ENCODE data around the gene KIAA2012.
A peak's percentile ranks its signal among the peaks of the same experiment; 100 is the strongest.

Gene KIAA2012

GRCh38 chr2:202084265-202084664 lies 11.2 kb downstream of the KIAA2012 start (continued):
- TF ChIP-seq ZNF449 (tag by site-specific recombination; IDR thresholded peaks at IDR 0.05) (peak; percentile 80), BCL11B (tag by site-specific recombination; IDR thresholded peaks at IDR 0.05; ENCODE audit: low read depth) (no peak), ZNF777 (tag by site-specific recombination; IDR thresholded peaks at IDR 0.05; ENCODE audit: borderline replicate concordance) (no peak), ZNF660 (tag by site-specific recombination; IDR thresholded peaks at IDR 0.05) (peak; percentile 57), GLI2 (tag by site-specific recombination; IDR thresholded peaks at IDR 0.05; ENCODE audit: borderline replicate concordance, low read depth) (no peak), ZNF837 (tag by site-specific recombination; IDR thresholded peaks at IDR 0.05) (no peak), ZNF354C (tag by site-specific recombination; IDR thresholded peaks at IDR 0.05; ENCODE audit: borderline replicate concordance, low read depth) (no peak), SP2 (tag by site-specific recombination; IDR thresholded peaks at IDR 0.05) (no peak), ZNF121 (tag by site-specific recombination; IDR thresholded peaks at IDR 0.05) (no peak), TRIM28 (IDR thresholded peaks at IDR 0.05; ENCODE audit: borderline replicate concordance, low read length) (peak; percentile 60), ZNF600 (tag by site-specific recombination; IDR thresholded peaks at IDR 0.05) (peak; percentile 60; the same call in 1 of the 2 replicates), WT1 (tag by site-specific recombination; IDR thresholded peaks at IDR 0.05) (peak; percentile 72), ZNF626 (tag by site-specific recombination; IDR thresholded peaks at IDR 0.05) (no peak), ZNF645 (tag by site-specific recombination; IDR thresholded peaks at IDR 0.05) (no peak), ZNF239 (tag by site-specific recombination; IDR thresholded peaks at IDR 0.05) (no peak), SP3 (tag by site-specific recombination; IDR thresholded peaks at IDR 0.05) (no peak), ZNF692 (tag by site-specific recombination; IDR thresholded peaks at IDR 0.05) (no peak)

- no peaks in the 10 kb centered on the region for H3K36me3 ChIP-seq (ENCODE audit: control insufficient read depth in 2 of 2, insufficient read depth in 1 of 2, low read length in 2 of 2)
- no peak overlapping the region for H3K27ac ChIP-seq (ENCODE audit: extremely low read depth, low read depth, low read length)
- no peak overlapping the region for H3K4me3 ChIP-seq (ENCODE audit: low read depth, low read length)
- POLR2A ChIA-PET: no interaction called here
- no peaks in the 10 kb centered on the region for H3K9me3 ChIP-seq (ENCODE audit: control insufficient read depth, insufficient read depth, low read depth, low read length)
- 0 out of 2 replicates have a peak, but pooled peaks cover 4% of the 10 kb centered on the region for H3K4me1 ChIP-seq (ENCODE audit: control insufficient read depth, insufficient read depth, low read length)
- CTCF ChIA-PET: interaction anchor here (0.5 to 0.9 kb wide), 2 partner anchors 15 to 228 kb away, joined by 3 read pairs; no protein-coding TSS in a partner anchor
- TF ChIP-seq ZSCAN23 (tag by site-specific recombination; IDR thresholded peaks at IDR 0.05) (no peak), OSR2 (tag by site-specific recombination; IDR thresholded peaks at IDR 0.05) (no peak), ZNF274 (IDR thresholded peaks at IDR 0.05; ENCODE audit: low read length) (no peak), ZNF274 (tag by site-specific recombination; IDR thresholded peaks at IDR 0.05; ENCODE audit: borderline replicate concordance) (no peak), AEBP2 (tag by site-specific recombination; IDR thresholded peaks at IDR 0.05; ENCODE audit: borderline replicate concordance) (no peak), ZNF112 (tag by site-specific recombination; IDR thresholded peaks at IDR 0.05) (no peak), ZNF311 (tag by site-specific recombination; IDR thresholded peaks at IDR 0.05; ENCODE audit: borderline replicate concordance) (no peak), ZBTB10 (tag by site-specific recombination; IDR thresholded peaks at IDR 0.05) (no peak), ZNF580 (tag by site-specific recombination; IDR thresholded peaks at IDR 0.05) (no peak), ZNF707 (tag by site-specific recombination; IDR thresholded peaks at IDR 0.05) (no peak), ZNF548 (tag by site-specific recombination; IDR thresholded peaks at IDR 0.05) (no peak)
Observed at GRCh38 chr2:202088777-202089176, 15.7 kb downstream of the KIAA2012 start.
